T-cell (primary cell): ENCODE data around the gene EPDR1. TPM values are rescaled to one million over a fixed set of nuclear protein-coding genes. Genes with fewer than 3 reads are reported as not detected.
A peak's percentile ranks its signal among the peaks of the same experiment; 100 is the strongest.

Experiments
- ATAC-seq, 4 experiments: fragments of 200-7000 bp in 3 of 4; fragments of 150-1000 bp in 1 of 4; cut with Tn5 transposase; replicated peaks in 1 of 4; 1 replicate in 3 of 4; 2 replicates in 1 of 4; pipeline ENCODE4 v1.10.0; 2021; ENCODE audit warnings: moderate library complexity in 3 of 4, mild to moderate bottlenecking in 2 of 4, moderate number of reproducible peaks in 1 of 4
- CTCF ChIA-PET, 2 donors: fragments of 300-600 bp; sonication (Branson Sonifier 250); formaldehyde crosslinking; loops; one replicate each; lab custom pipeline; 2022; ENCODE audit warnings: antibody characterized with exemption in 2 of 2; lab: Charles Lee
- POLR2A ChIA-PET, 2 donors: fragments of 300-600 bp; sonication (Branson Sonifier 250); formaldehyde crosslinking; loops; one replicate each; lab custom pipeline; 2022; ENCODE audit warnings: antibody characterized with exemption in 2 of 2; lab: Charles Lee
- DNase-seq, 35 experiments: peaks; one replicate each; pipeline versions ENCODE4 v3.0.0 to v3.0.0-alpha.2; 2013 to 2023
- H3K27ac ChIP-seq: one replicate; pipeline ENCODE4 v1.5.1; 2013; ENCODE audit warnings: low read length
- H3K27me3 ChIP-seq, 2 experiments: replicated peaks in 1 of 2; 1 replicate in 1 of 2; 2 replicates in 1 of 2; pipeline versions ENCODE4 v1.6.1 to v1.7.0; 2013; ENCODE audit warnings: low read length in 1 of 2, mixed read lengths in 1 of 2; ENCODE audit not compliant: control insufficient read depth in 2 of 2, insufficient read depth in 2 of 2; ENCODE audit errors: extremely low read depth in 1 of 2
- H3K36me3 ChIP-seq, 2 donors: 1 replicate in 1 of 2; 2 replicates in 1 of 2; pipeline versions ENCODE4 v1.6.1 to v1.7.0; 2013; ENCODE audit warnings: low read length in 1 of 2; ENCODE audit not compliant: control insufficient read depth in 2 of 2, insufficient read depth in 1 of 2; ENCODE audit errors: extremely low read depth in 1 of 2
- H3K4me1 ChIP-seq, 2 experiments: 1 replicate in 1 of 2; 2 replicates in 1 of 2; pipeline versions ENCODE4 v1.6.1 to v1.7.0; 2013; ENCODE audit warnings: low read length in 2 of 2, mixed read lengths in 1 of 2; ENCODE audit not compliant: insufficient read depth in 2 of 2, control insufficient read depth in 1 of 2; ENCODE audit errors: extremely low read depth in 1 of 2
- H3K4me3 ChIP-seq, 2 donors: 1 replicate in 1 of 2; 2 replicates in 1 of 2; pipeline versions ENCODE4 v1.5.1 to v1.7.0; 2013; ENCODE audit warnings: mild to moderate bottlenecking in 2 of 2, low read length in 1 of 2, moderate library complexity in 1 of 2; ENCODE audit not compliant: control insufficient read depth in 1 of 2; ENCODE audit errors: extremely low read depth in 1 of 2
- H3K9me3 ChIP-seq: 2 replicates; pipeline ENCODE4 v1.7.0; 2013
- H3K27ac Mint-ChIP-seq, 2 donors: one replicate each; pipeline ENCODE4 v1.8.0; 2020 to 2021; ENCODE audit warnings: mild to moderate bottlenecking in 2 of 2, mixed read lengths in 2 of 2
- H3K27me3 Mint-ChIP-seq, 2 donors: one replicate each; pipeline ENCODE4 v1.8.0; 2021 to 2022; ENCODE audit warnings: mixed read lengths in 2 of 2
- H3K36me3 Mint-ChIP-seq: one replicate; pipeline ENCODE4 v1.8.0; 2021; ENCODE audit warnings: mixed read lengths
- H3K4me1 Mint-ChIP-seq, 3 donors: one replicate each; pipeline ENCODE4 v1.8.0; 2020 to 2022; ENCODE audit warnings: mixed read lengths in 3 of 3, mild to moderate bottlenecking in 1 of 3
- H3K4me3 Mint-ChIP-seq, 3 donors: one replicate each; pipeline ENCODE4 v1.8.0; 2020 to 2022; ENCODE audit warnings: mild to moderate bottlenecking in 3 of 3, mixed read lengths in 3 of 3, moderate library complexity in 3 of 3
- H3K9me3 Mint-ChIP-seq, 3 donors: one replicate each; pipeline ENCODE4 v1.8.0; 2020 to 2022; ENCODE audit warnings: mixed read lengths in 3 of 3
- WGBS: methylation state at CpG from one replicate; pipeline ENCODE4 v1.1.5; 2013; ENCODE audit warnings: missing lambda C conversion rate; ENCODE audit not compliant: insufficient coverage; 5-methylcytosine and 5-hydroxymethylcytosine counted together
- total RNA-seq, 35 experiments: library from RNA in 6 of 35; stranded (reverse) in 6 of 35; fragments of 120-200 nt in 1 of 35; gene quantifications; one replicate each; pipeline versions ENCODE4 v1.2.1 to v1.2.4 and lab custom pipeline; 2013 to 2026

Gene EPDR1
- total RNA-seq, 5 donors from 2014 or later (not counting 1 experiment from before 2014, with no cell fraction given) = 0.47 to 1.3 (median 0.68) TPM

GRCh38 chr7:37901890-37902524 lies 18.4 kb upstream of the EPDR1 start:
- Histone ChIP-seq H3K4me3 (no peak overlapping the region), H3K27ac (no peak overlapping the region), H3K36me3 (no peaks in the 10 kb centered on the region), H3K9me3 (no peaks in the 10 kb centered on the region), H3K4me1 (no peaks in the 10 kb centered on the region), H3K27me3 (no peaks in the 10 kb centered on the region)
- no peak overlapping the region for H3K4me3 Mint-ChIP-seq
- H3K36me3 Mint-ChIP-seq = no peaks in the 10 kb centered on the region
- no peak overlapping the region for H3K27ac Mint-ChIP-seq
- ChIA-PET CTCF (interaction anchor here (0.7 to 1.1 kb wide), 5 partner anchors 9 to 1637 kb away, joined by 3 to 6 read pairs (median 5); partner anchors contain the start of gene EPDR1 (in 1 of the 2)), POLR2A (interaction anchor here (0.6 to 0.7 kb wide), 2 partner anchors 11 to 241 kb away, joined by 3 to 6 read pairs; no protein-coding TSS in a partner anchor)
- ATAC-seq (no peak), DNase-seq (no peak)
- H3K9me3 Mint-ChIP-seq = no peaks in the 10 kb centered on the region
- peaks cover 0 to 2% (median 1%) of the 10 kb centered on the region in 3 donors for H3K4me1 Mint-ChIP-seq
- H3K27me3 Mint-ChIP-seq = peaks cover 9 to 10% of the 10 kb centered on the region in 2 donors
- WGBS = 82% methylated on average over 2 of the region's 2 CpGs

GRCh38 chr7:37908221-37908788 lies 12.1 kb upstream of the EPDR1 start:
- no peak for ATAC-seq
- Histone ChIP-seq H3K27ac (no peak overlapping the region), H3K36me3 (no peaks in the 10 kb centered on the region), H3K9me3 (no peaks in the 10 kb centered on the region), H3K4me3 (no peak overlapping the region), H3K27me3 (no peaks in the 10 kb centered on the region), H3K4me1 (no peaks in the 10 kb centered on the region)
- no peak overlapping the region for H3K27ac Mint-ChIP-seq
- no peaks in the 10 kb centered on the region for H3K4me1 Mint-ChIP-seq
- no peak overlapping the region for H3K4me3 Mint-ChIP-seq
- no peaks in the 10 kb centered on the region for H3K36me3 Mint-ChIP-seq
- ChIA-PET POLR2A (no interaction called here), CTCF (no interaction called here)
- WGBS = no CpG with 5 or more reads among the region's 1 CpG
- peaks cover 10 to 19% of the 10 kb centered on the region in 2 donors for H3K27me3 Mint-ChIP-seq
- DNase-seq = no peak
- H3K9me3 Mint-ChIP-seq = no peaks in the 10 kb centered on the region

- Mint-ChIP-seq H3K4me3 (no peak overlapping the region), H3K27ac (no peak overlapping the region), H3K4me1 (peaks cover 7 to 14% (median 11%) of the 10 kb centered on the region in 3 donors), H3K36me3 (no peaks in the 10 kb centered on the region), H3K9me3 (no peaks in the 10 kb centered on the region), H3K27me3 (peaks cover 27 to 39% of the 10 kb centered on the region in 2 donors)
- Histone ChIP-seq H3K9me3 (no peaks in the 10 kb centered on the region), H3K4me1 (peaks cover 3 to 12% of the 10 kb centered on the region in 2 experiments), H3K27ac (no peak overlapping the region), H3K27me3 (peaks cover 0 to 15% of the 10 kb centered on the region in 2 experiments), H3K4me3 (no peak overlapping the region), H3K36me3 (no peaks in the 10 kb centered on the region)
- no peak for ATAC-seq
- POLR2A ChIA-PET = no interaction called here
- 50% methylated on average over 1 of the region's 2 CpGs for WGBS
- DNase-seq = no peak
- CTCF ChIA-PET = no interaction called here
Observed at GRCh38 chr7:37912756-37913155, 7.7 kb upstream of the EPDR1 start.

DNA sequence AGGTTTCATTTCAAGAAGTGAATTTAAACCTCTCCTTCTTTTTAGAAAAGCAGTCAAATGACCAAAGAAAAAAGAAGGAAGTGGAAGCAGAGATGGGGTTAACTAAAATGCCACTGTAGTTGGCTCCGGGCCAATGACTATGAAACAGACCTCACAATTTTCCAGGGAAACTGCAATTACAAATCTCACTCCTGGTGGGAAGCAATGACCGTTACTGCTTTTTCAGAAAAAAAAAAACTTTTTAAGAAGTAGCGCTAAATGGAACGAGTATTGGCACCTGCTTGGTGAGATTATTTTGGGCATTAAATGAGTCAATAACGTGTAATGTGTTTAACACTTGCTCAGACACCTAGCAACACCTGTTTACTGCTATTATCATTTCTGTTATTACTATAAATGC lies 5.0 kb upstream of the EPDR1 start:
- POLR2A ChIA-PET = interaction anchor here in 1 of 2 donors (0.6 kb wide), 1 partner anchor 24 kb away, joined by 3 read pairs; no protein-coding TSS in a partner anchor

GRCh38 chr7:37916017-37916672 lies 4.3 kb upstream of the EPDR1 start:
- no peak for ATAC-seq
- H3K27me3 ChIP-seq = peaks cover 0 to 32% of the 10 kb centered on the region in 2 experiments

More for the DNA sequence above, 5.0 kb upstream of the EPDR1 start:
- CTCF ChIA-PET = no interaction called here
- Histone ChIP-seq H3K4me1 (peaks cover 3 to 12% of the 10 kb centered on the region in 2 experiments), H3K9me3 (no peaks in the 10 kb centered on the region), H3K27me3 (peaks cover 0 to 26% of the 10 kb centered on the region in 2 experiments), H3K36me3 (no peaks in the 10 kb centered on the region), H3K4me3 (peak overlapping the region in 1 of 2 donors; percentile 17), H3K27ac (no peak overlapping the region)
- Mint-ChIP-seq H3K27me3 (peaks cover 47 to 64% of the 10 kb centered on the region in 2 donors), H3K36me3 (no peaks in the 10 kb centered on the region), H3K27ac (no peak overlapping the region), H3K9me3 (no peaks in the 10 kb centered on the region), H3K4me3 (peak overlapping the region in 1 of 3 donors; percentile 45), H3K4me1 (peaks cover 15 to 19% (median 18%) of the 10 kb centered on the region in 3 donors)
- DNase-seq = no peak
- ATAC-seq = no peak
- WGBS = no CpG with 5 or more reads among the region's 5 CpGs

More at GRCh38 chr7:37916017-37916672, 4.3 kb upstream of the EPDR1 start:
- H3K4me1 Mint-ChIP-seq = peaks cover 16 to 21% (median 20%) of the 10 kb centered on the region in 3 donors
- CTCF ChIA-PET = no interaction called here
- H3K4me3 Mint-ChIP-seq = peak overlapping the region in 1 of 3 donors; percentile 45
- 5% methylated on average over 57 of the region's 57 CpGs for WGBS
- Histone ChIP-seq H3K9me3 (no peaks in the 10 kb centered on the region), H3K27ac (no peak overlapping the region), H3K36me3 (no peaks in the 10 kb centered on the region), H3K4me1 (peaks cover 4 to 17% of the 10 kb centered on the region in 2 experiments), H3K4me3 (peak overlapping the region in 1 of 2 donors; percentile 49)
- no peaks in the 10 kb centered on the region for H3K36me3 Mint-ChIP-seq
- no peak for DNase-seq
- POLR2A ChIA-PET = interaction anchor here in 1 of 2 donors (0.6 kb wide), 1 partner anchor 25 kb away, joined by 3 read pairs; no protein-coding TSS in a partner anchor
- no peak overlapping the region for H3K27ac Mint-ChIP-seq
- H3K27me3 Mint-ChIP-seq = peaks cover 43 to 66% of the 10 kb centered on the region in 2 donors
- no peaks in the 10 kb centered on the region for H3K9me3 Mint-ChIP-seq
